Nephron progenitor cell (in vitro differentiated cells): ENCODE data around the gene HYAL3.
A peak's percentile ranks its signal among the peaks of the same experiment; 100 is the strongest.

Experiments
- DNase-seq: peaks from one replicate; pipeline ENCODE4 v3.0.0; 2021
- H3K27ac Mint-ChIP-seq: 2 replicates; pipeline ENCODE4 v1.8.0; 2021; ENCODE audit warnings: mild to moderate bottlenecking, moderate library complexity, mixed read lengths
- H3K27me3 Mint-ChIP-seq: 2 replicates; pipeline ENCODE4 v1.8.0; 2021; ENCODE audit warnings: mild to moderate bottlenecking, low read depth, mixed read lengths; ENCODE audit not compliant: poor library complexity
- H3K36me3 Mint-ChIP-seq: 2 replicates; pipeline ENCODE4 v1.8.0; 2021; ENCODE audit warnings: low read depth, mixed read lengths
- H3K4me1 Mint-ChIP-seq: 2 replicates; pipeline ENCODE4 v1.8.0; 2021; ENCODE audit warnings: mixed read lengths
- H3K4me3 Mint-ChIP-seq: 2 replicates; pipeline ENCODE4 v1.8.0; 2021; ENCODE audit warnings: mild to moderate bottlenecking, moderate library complexity, mixed read lengths
- H3K9me3 Mint-ChIP-seq: 2 replicates; pipeline ENCODE4 v1.8.0; 2021; ENCODE audit warnings: mild to moderate bottlenecking, moderate library complexity, mixed read lengths
- TF ChIP-seq, protein P1 (sequence below): fragments of 200-600 bp; sonication (generic); IDR thresholded peaks from 2 replicates; pipeline ENCODE4 v1.5.0; 2021; ENCODE audit warnings: antibody characterized with exemption

HYAL3 gene

DNA sequence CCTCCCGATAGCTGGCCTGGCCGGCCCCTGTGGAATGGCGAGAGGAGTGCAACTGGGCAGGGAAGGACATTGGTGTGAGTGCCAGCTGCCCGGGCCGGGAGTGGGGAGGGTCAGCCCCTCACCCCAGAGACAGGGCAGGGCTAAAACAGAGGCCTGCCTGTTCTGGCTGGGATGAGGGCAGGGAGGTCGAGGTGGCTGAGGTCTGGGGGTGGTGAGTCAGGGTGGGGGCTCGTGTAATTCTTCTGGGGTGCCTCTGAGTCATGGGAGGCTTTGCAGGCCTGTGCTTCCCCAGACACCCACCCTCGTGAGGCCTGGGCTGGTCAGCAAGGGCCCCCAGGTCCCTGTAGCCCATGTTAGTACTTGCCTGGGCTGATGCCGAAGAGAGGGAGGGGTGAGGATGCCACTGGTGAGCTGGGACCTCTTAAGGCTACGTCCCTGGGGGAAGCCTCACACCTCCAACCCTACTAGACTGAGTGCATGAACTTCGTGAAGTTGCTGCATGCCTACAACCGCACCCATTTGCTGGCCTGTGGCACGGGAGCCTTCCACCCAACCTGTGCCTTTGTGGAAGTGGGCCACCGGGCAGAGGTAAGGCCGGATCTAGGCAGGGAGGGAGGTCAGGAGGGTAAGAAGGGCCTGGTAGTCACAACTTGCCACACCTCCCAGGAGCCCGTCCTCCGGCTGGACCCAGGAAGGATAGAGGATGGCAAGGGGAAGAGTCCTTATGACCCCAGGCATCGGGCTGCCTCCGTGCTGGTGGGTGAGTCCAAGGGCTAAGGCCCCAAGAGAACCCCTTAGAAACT, 28.6 kb downstream of the HYAL3 start:
- no peaks in the 10 kb centered on the region for H3K9me3 Mint-ChIP-seq
- no peaks in the 10 kb centered on the region for H3K36me3 Mint-ChIP-seq
- H3K27ac Mint-ChIP-seq = no peak overlapping the region
- no peak overlapping the region for H3K4me3 Mint-ChIP-seq
- H3K4me1 Mint-ChIP-seq = peaks cover 83% of the 10 kb centered on the region
- TF ChIP-seq, protein P1, sequence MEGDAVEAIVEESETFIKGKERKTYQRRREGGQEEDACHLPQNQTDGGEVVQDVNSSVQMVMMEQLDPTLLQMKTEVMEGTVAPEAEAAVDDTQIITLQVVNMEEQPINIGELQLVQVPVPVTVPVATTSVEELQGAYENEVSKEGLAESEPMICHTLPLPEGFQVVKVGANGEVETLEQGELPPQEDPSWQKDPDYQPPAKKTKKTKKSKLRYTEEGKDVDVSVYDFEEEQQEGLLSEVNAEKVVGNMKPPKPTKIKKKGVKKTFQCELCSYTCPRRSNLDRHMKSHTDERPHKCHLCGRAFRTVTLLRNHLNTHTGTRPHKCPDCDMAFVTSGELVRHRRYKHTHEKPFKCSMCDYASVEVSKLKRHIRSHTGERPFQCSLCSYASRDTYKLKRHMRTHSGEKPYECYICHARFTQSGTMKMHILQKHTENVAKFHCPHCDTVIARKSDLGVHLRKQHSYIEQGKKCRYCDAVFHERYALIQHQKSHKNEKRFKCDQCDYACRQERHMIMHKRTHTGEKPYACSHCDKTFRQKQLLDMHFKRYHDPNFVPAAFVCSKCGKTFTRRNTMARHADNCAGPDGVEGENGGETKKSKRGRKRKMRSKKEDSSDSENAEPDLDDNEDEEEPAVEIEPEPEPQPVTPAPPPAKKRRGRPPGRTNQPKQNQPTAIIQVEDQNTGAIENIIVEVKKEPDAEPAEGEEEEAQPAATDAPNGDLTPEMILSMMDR = no peak
- DNase-seq = no peak
- H3K27me3 Mint-ChIP-seq = peaks cover 31% of the 10 kb centered on the region

DNA sequence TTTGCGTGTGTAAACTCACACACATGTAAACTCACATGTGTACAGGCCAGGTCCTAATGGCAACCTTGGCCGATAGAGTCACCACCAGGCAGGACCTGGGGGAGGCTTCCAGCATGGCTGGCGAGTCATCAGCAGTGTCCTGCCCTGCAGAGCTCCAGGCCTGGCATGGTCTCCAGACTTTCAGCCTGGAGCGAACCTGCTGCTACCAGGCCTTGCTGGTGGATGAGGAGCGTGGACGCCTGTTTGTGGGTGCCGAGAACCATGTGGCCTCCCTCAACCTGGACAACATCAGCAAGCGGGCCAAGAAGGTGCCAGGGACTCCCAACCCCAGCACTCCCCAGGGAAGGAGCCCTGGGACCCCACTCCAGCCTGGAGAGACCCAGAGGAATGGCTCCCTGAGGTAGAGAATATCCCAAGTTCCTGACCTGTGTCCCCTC, 29.2 kb downstream of the HYAL3 start:
- Mint-ChIP-seq H3K27me3 (peaks cover 24% of the 10 kb centered on the region), H3K27ac (no peak overlapping the region), H3K4me1 (peaks cover 83% of the 10 kb centered on the region), H3K9me3 (no peaks in the 10 kb centered on the region), H3K4me3 (no peak overlapping the region), H3K36me3 (no peaks in the 10 kb centered on the region)
- no peak for DNase-seq
- TF ChIP-seq, protein P1 = no peak

DNA sequence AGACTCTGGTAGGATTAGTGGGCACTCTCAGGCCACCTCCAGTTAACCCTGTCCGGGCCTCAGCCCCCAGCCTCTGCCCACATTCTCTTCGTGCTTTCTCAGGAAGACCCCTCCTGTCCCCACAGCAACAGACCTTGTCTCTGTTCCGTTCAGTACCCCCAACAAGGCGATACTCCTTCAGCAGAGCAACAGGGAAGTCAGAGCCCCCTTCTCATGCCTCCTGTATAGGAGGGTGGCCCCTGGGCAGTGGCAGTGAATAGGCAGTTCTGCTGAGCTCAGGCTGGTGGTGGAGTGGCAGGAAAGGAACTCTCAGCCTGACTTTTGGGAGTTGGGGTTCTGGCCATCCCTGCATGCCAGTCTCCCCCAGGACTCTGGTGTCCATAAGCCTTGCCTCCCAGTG, 29.7 kb downstream of the HYAL3 start:
- Mint-ChIP-seq H3K4me3 (peak overlapping the region; percentile 65), H3K9me3 (no peaks in the 10 kb centered on the region), H3K27ac (peak overlapping the region; percentile 64), H3K27me3 (peaks cover 19% of the 10 kb centered on the region), H3K4me1 (peaks cover 84% of the 10 kb centered on the region), H3K36me3 (no peaks in the 10 kb centered on the region)
- TF ChIP-seq, protein P1 = no peak
- no peak for DNase-seq

DNA sequence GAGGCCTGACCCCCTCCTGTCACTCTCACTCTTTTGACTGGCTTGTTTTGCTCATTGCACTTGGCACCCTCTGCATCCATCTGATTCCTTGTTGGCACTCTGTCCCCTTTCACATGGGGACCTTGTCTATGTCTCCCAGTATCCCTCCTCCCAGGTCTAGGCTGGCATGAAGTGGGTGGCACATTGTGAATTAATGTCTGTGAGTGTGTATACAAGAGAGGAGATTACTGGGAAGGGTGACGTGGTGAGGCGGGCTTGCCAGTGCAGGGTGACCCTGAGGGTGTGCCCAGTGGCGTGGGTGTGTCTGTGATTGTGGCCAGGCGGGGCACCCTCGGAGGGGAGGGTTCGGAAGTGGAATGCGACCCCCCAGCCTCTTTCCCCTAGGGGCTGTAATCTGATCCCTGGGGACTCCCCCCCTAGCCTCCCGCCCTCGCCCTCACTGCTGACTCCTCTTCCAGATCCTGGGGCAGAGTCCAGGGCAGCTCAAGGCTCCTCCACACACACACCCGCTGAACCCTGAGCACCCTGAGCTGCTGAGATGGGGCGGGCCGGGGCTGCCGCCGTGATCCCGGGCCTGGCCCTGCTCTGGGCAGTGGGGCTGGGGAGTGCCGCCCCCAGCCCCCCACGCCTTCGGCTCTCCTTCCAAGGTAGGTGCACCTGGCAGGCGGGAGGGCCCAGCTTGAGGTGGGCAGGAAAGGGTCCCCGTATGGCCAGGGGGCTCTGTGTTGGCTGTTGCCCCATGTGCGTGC, 30.3 kb downstream of the HYAL3 start, which contains the start of gene SEMA3B:
SEMA3B (plus strand) TSS at position 445 of the 749 bp plus-strand sequence; CDS start at position 539, 94 bp downstream.
- Mint-ChIP-seq H3K9me3 (no peaks in the 10 kb centered on the region), H3K36me3 (no peaks in the 10 kb centered on the region)

DNA sequence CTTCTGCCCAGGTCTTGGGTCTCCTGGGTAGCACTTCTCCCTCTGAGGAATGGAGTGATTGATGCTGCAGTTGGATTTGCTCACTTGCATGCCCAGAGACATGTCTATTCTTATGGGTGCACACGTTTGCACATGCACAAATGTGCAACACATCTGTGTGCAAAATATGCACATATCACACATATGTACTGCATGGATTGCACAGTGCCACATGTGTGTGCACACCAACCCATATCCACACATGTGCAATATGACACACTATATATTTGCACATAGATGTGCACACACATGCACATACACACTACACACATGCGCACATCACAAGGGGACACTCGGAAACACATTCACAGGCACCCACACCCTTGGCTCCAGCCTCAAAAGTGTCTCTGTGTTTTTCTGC, 30.9 kb downstream of the HYAL3 start:
- TF ChIP-seq, protein P1 = no peak
- no peak for DNase-seq
- Mint-ChIP-seq H3K9me3 (no peaks in the 10 kb centered on the region), H3K36me3 (no peaks in the 10 kb centered on the region), H3K4me3 (peak overlapping the region; percentile 80), H3K4me1 (peaks cover 90% of the 10 kb centered on the region), H3K27ac (peak overlapping the region; percentile 69), H3K27me3 (peaks cover 9% of the 10 kb centered on the region)

More for the DNA sequence above, 30.3 kb downstream of the HYAL3 start, which contains the start of gene SEMA3B:
- peak within 1 kb of the TSS; percentile 91 for H3K27ac Mint-ChIP-seq
- H3K4me1 Mint-ChIP-seq = peaks cover 85% of the 10 kb centered on the region
- DNase-seq = peak; percentile 48
- TF ChIP-seq, protein P1 = no peak
- peak within 1 kb of the TSS; percentile 80 for H3K4me3 Mint-ChIP-seq
- peaks cover 13% of the 10 kb centered on the region for H3K27me3 Mint-ChIP-seq
